Naive thymus-derived CD4-positive, alpha-beta T cell (primary cell): ENCODE measurements around the gene SMARCD3. TPM values are rescaled to one million over a fixed set of nuclear protein-coding genes. Genes with fewer than 3 reads are reported as not detected.

Experiments
- ATAC-seq: fragments of 150-1000 bp; cut with Tn5 transposase; 2 replicates; pipeline ENCODE4 v1.10.0; 2021; ENCODE audit warnings: mild to moderate bottlenecking, moderate library complexity
- CTCF ChIA-PET: fragments of 350-600 bp; sonication (Branson Sonifier 250); formaldehyde crosslinking; loops from one replicate; lab custom pipeline; 2021; ENCODE audit warnings: antibody characterized with exemption; lab: Charles Lee
- POLR2A ChIA-PET: fragments of 350-600 bp; sonication (Branson Sonifier 250); formaldehyde crosslinking; loops from one replicate; lab custom pipeline; 2021; ENCODE audit warnings: antibody characterized with exemption, inconsistent platforms; lab: Charles Lee
- DNase-seq, 9 donors: peaks; one replicate each; pipeline versions ENCODE4 v3.0.0 to v3.0.0-alpha.2; 2020 to 2022; ENCODE audit warnings: mixed read lengths in 1 of 9
- H3K27ac ChIP-seq: one replicate; pipeline ENCODE4 v1.7.0; 2013; ENCODE audit warnings: mild to moderate bottlenecking, low read depth, low read length, moderate library complexity
- H3K27me3 ChIP-seq, 2 donors: one replicate each; pipeline ENCODE4 v1.7.0; 2013; ENCODE audit warnings: low read length in 2 of 2, mild to moderate bottlenecking in 2 of 2, moderate library complexity in 2 of 2; ENCODE audit not compliant: control insufficient read depth in 2 of 2, insufficient read depth in 2 of 2
- H3K36me3 ChIP-seq, 3 experiments: 1 replicate in 2 of 3; 2 replicates in 1 of 3; pipeline ENCODE4 v1.7.0; 2013; ENCODE audit warnings: low read length in 3 of 3, mild to moderate bottlenecking in 3 of 3, moderate library complexity in 1 of 3; ENCODE audit not compliant: insufficient read depth in 3 of 3, control insufficient read depth in 2 of 3
- H3K4me1 ChIP-seq, 2 donors: one replicate each; pipeline ENCODE4 v1.7.0; 2013; ENCODE audit warnings: low read length in 2 of 2, mild to moderate bottlenecking in 2 of 2, moderate library complexity in 1 of 2; ENCODE audit not compliant: control insufficient read depth in 2 of 2, insufficient read depth in 2 of 2
- H3K4me3 ChIP-seq: 2 replicates; pipeline ENCODE4 v1.7.0; 2013; ENCODE audit warnings: mild to moderate bottlenecking, low read length
- H3K9me3 ChIP-seq, 3 experiments: 1 replicate in 2 of 3; 2 replicates in 1 of 3; pipeline ENCODE4 v1.7.0; 2013; ENCODE audit warnings: low read length in 3 of 3; ENCODE audit not compliant: control insufficient read depth in 2 of 3
- H3K27ac Mint-ChIP-seq, 9 donors: one replicate each; pipeline ENCODE4 v1.8.0; 2020 to 2022; ENCODE audit warnings: mixed read lengths in 9 of 9, mild to moderate bottlenecking in 8 of 9, moderate library complexity in 5 of 9, inconsistent platforms in 2 of 9
- H3K27me3 Mint-ChIP-seq, 5 donors: one replicate each; pipeline ENCODE4 v1.8.0; 2021 to 2022; ENCODE audit warnings: mixed read lengths in 5 of 5, mild to moderate bottlenecking in 1 of 5
- H3K36me3 Mint-ChIP-seq, 5 donors: one replicate each; pipeline ENCODE4 v1.8.0; 2020 to 2022; ENCODE audit warnings: mixed read lengths in 5 of 5, mild to moderate bottlenecking in 3 of 5, inconsistent platforms in 1 of 5
- H3K4me1 Mint-ChIP-seq, 7 donors: one replicate each; pipeline ENCODE4 v1.8.0; 2020 to 2022; ENCODE audit warnings: mixed read lengths in 7 of 7, mild to moderate bottlenecking in 3 of 7, inconsistent platforms in 1 of 7
- H3K4me3 Mint-ChIP-seq, 10 donors: one replicate each; pipeline ENCODE4 v1.8.0; 2020 to 2022; ENCODE audit warnings: mild to moderate bottlenecking in 10 of 10, mixed read lengths in 10 of 10, moderate library complexity in 6 of 10, inconsistent platforms in 2 of 10
- H3K9me3 Mint-ChIP-seq, 11 donors: one replicate each; pipeline ENCODE4 v1.8.0; 2020 to 2022; ENCODE audit warnings: mixed read lengths in 11 of 11, mild to moderate bottlenecking in 4 of 11, inconsistent platforms in 1 of 11, moderate library complexity in 1 of 11
- intact Hi-C, 2 donors: fragments of 100-400 bp; cut with micrococcal nuclease; formaldehyde crosslinking; loops; one replicate each; pipeline ENCODE4 v1.15.1; 2023
- polyA plus RNA-seq, 2 donors: library from polyadenylated mRNA; unstranded; fragments of 300-500 nt; fragmentation: Illumina TruSeq; gene quantifications; one replicate each; pipeline ENCODE4 v1.2.3, GENCODE V29; 2021
- total RNA-seq, 6 experiments: library from RNA in 5 of 6; stranded (reverse) in 5 of 6; gene quantifications; 1 replicate in 5 of 6; 2 replicates in 1 of 6; pipeline ENCODE4 v1.2.3 and lab custom pipeline; 2021 to 2026

The SMARCD3 gene
- total and polyA plus RNA-seq, 7 experiments from 2014 or later = 3.8 to 45.5 (median 5.1) TPM

GRCh38 chr7:151237244-151238189 is 11.0 kb downstream of the SMARCD3 start:
- ATAC-seq = no peak
- CTCF ChIA-PET = interaction anchor here (0.5 to 0.7 kb wide), 2 partner anchors 75 to 131 kb away, joined by 3 read pairs; no protein-coding TSS in a partner anchor

GRCh38 chr7:151236406-151236805 is 12.1 kb downstream of the SMARCD3 start:
- no peaks in the 10 kb centered on the region for H3K27me3 ChIP-seq
- ChIA-PET POLR2A (interaction anchor here (1.0 kb wide), 1 partner anchor 17 kb away, joined by 3 read pairs; no protein-coding TSS in a partner anchor), CTCF (interaction anchor here (0.7 kb wide), 1 partner anchor 132 kb away, joined by 3 read pairs; no protein-coding TSS in a partner anchor)
- no peak overlapping the region for H3K27ac ChIP-seq
- Mint-ChIP-seq H3K9me3 (no peaks in the 10 kb centered on the region), H3K27ac (peak overlapping the region in 3 of 9 donors; percentile 11 to 66 (median 47)), H3K36me3 (peaks cover 3 to 13% (median 5%) of the 10 kb centered on the region in 5 donors), H3K4me3 (peak overlapping the region in 1 of 10 donors; percentile 38), H3K4me1 (peaks cover 26 to 36% (median 32%) of the 10 kb centered on the region in 7 donors), H3K27me3 (no peaks in the 10 kb centered on the region)
- intact Hi-C loops = loop anchor here in 1 of 2 donors (10.0 kb wide), 1 partner anchor 1462 kb away; the partner anchor contains the start of gene ZNF467
- no peaks in the 10 kb centered on the region for H3K9me3 ChIP-seq
- ATAC-seq (no peak), DNase-seq (no peak)
- peaks cover 3 to 50% (median 5%) of the 10 kb centered on the region in 3 experiments for H3K36me3 ChIP-seq
- H3K4me3 ChIP-seq = no peak overlapping the region
- peaks cover 18 to 19% of the 10 kb centered on the region in 2 donors for H3K4me1 ChIP-seq

More at GRCh38 chr7:151237244-151238189, 11.0 kb downstream of the SMARCD3 start:
- Histone ChIP-seq H3K9me3 (no peaks in the 10 kb centered on the region), H3K4me3 (no peak overlapping the region), H3K4me1 (peaks cover 12 to 13% of the 10 kb centered on the region in 2 donors), H3K36me3 (peaks cover 3 to 49% (median 5%) of the 10 kb centered on the region in 3 experiments), H3K27me3 (no peaks in the 10 kb centered on the region), H3K27ac (no peak overlapping the region)
- Mint-ChIP-seq H3K4me1 (peaks cover 16 to 28% (median 24%) of the 10 kb centered on the region in 7 donors), H3K36me3 (peaks cover 3 to 13% (median 5%) of the 10 kb centered on the region in 5 donors), H3K27ac (no peak overlapping the region), H3K4me3 (no peak overlapping the region), H3K27me3 (no peaks in the 10 kb centered on the region), H3K9me3 (no peaks in the 10 kb centered on the region)
- POLR2A ChIA-PET = no interaction called here
- DNase-seq = no peak
- intact Hi-C loops = loop anchor here in 1 of 2 donors (10.0 kb wide), 1 partner anchor 1463 kb away; the partner anchor contains the start of gene ZNF467

- H3K9me3 Mint-ChIP-seq = no peaks in the 10 kb centered on the region
- ChIA-PET CTCF (interaction anchor here (1.1 kb wide), 1 partner anchor 9 kb away, joined by 5 read pairs; no protein-coding TSS in a partner anchor), POLR2A (no interaction called here)
- intact Hi-C loops = loop anchor here in 1 of 2 donors (10.0 kb wide), 1 partner anchor 1460 kb away; the partner anchor contains the start of gene ZNF467
- ATAC-seq (no peak), DNase-seq (no peak)
- peaks cover 0 to 1% (median 0%) of the 10 kb centered on the region in 5 donors for H3K27me3 Mint-ChIP-seq
- peak overlapping the region in 1 of 9 donors; percentile 14 for H3K27ac Mint-ChIP-seq
- Histone ChIP-seq H3K4me1 (peaks cover 18 to 19% of the 10 kb centered on the region in 2 donors), H3K9me3 (no peaks in the 10 kb centered on the region), H3K36me3 (peaks cover 3 to 50% (median 5%) of the 10 kb centered on the region in 3 experiments), H3K27ac (no peak overlapping the region), H3K27me3 (no peaks in the 10 kb centered on the region), H3K4me3 (no peak overlapping the region)
- peak overlapping the region in 3 of 10 donors; percentile 52 to 56 (median 53) for H3K4me3 Mint-ChIP-seq
- peaks cover 3 to 13% (median 5%) of the 10 kb centered on the region in 5 donors for H3K36me3 Mint-ChIP-seq
- peaks cover 29 to 36% (median 32%) of the 10 kb centered on the region in 7 donors for H3K4me1 Mint-ChIP-seq
Observed at GRCh38 chr7:151235091-151235787, 13.3 kb downstream of the SMARCD3 start.

- H3K27me3 Mint-ChIP-seq = peaks cover 0 to 6% (median 0%) of the 10 kb centered on the region in 5 donors
- DNase-seq = no peak
- POLR2A ChIA-PET = no interaction called here
- Histone ChIP-seq H3K4me1 (peaks cover 18 to 19% of the 10 kb centered on the region in 2 donors), H3K4me3 (peak overlapping the region; percentile 90), H3K36me3 (peaks cover 3 to 42% (median 5%) of the 10 kb centered on the region in 3 experiments), H3K27ac (peak overlapping the region; percentile 85), H3K9me3 (no peaks in the 10 kb centered on the region), H3K27me3 (no peaks in the 10 kb centered on the region)
- CTCF ChIA-PET = interaction anchor here (1.2 kb wide), 1 partner anchor 10 kb away, joined by 4 read pairs; no protein-coding TSS in a partner anchor
- peak overlapping the region; percentile 93 to 100 (median 98) for H3K4me3 Mint-ChIP-seq
- H3K27ac Mint-ChIP-seq = peak overlapping the region; percentile 87 to 99 (median 95)
- no peaks in the 10 kb centered on the region for H3K9me3 Mint-ChIP-seq
- intact Hi-C loops = loop anchor here (1.0 to 10.0 kb wide), 7 partner anchors 9 to 1609 kb away; partner anchors contain the start of gene ZNF467 (in 1 of the 2)
- H3K4me1 Mint-ChIP-seq = peaks cover 29 to 36% (median 32%) of the 10 kb centered on the region in 7 donors
- ATAC-seq = no peak
- peaks cover 3 to 13% (median 5%) of the 10 kb centered on the region in 5 donors for H3K36me3 Mint-ChIP-seq
Observed at GRCh38 chr7:151233804-151234203, 14.7 kb downstream of the SMARCD3 start.

GRCh38 chr7:151232917-151233701 is 15.4 kb downstream of the SMARCD3 start:
- H3K9me3 ChIP-seq = no peaks in the 10 kb centered on the region
- Mint-ChIP-seq H3K4me1 (peaks cover 29 to 39% (median 34%) of the 10 kb centered on the region in 7 donors), H3K27ac (peak overlapping the region; percentile 87 to 99 (median 95)), H3K27me3 (peaks cover 0 to 6% (median 0%) of the 10 kb centered on the region in 5 donors), H3K36me3 (peaks cover 3 to 13% (median 5%) of the 10 kb centered on the region in 5 donors), H3K9me3 (no peaks in the 10 kb centered on the region), H3K4me3 (peak overlapping the region; percentile 93 to 100 (median 98))
- no peaks in the 10 kb centered on the region for H3K27me3 ChIP-seq
- DNase-seq (peak in 6 of 9 donors; percentile 18 to 70 (median 36)), ATAC-seq (peak; percentile 73)
- POLR2A ChIA-PET = interaction anchor here (0.6 to 2.0 kb wide), 4 partner anchors 11 to 215 kb away, joined by 4 to 10 read pairs (median 4); no protein-coding TSS in a partner anchor
- CTCF ChIA-PET = interaction anchor here (1.2 kb wide), 1 partner anchor 11 kb away, joined by 4 read pairs; no protein-coding TSS in a partner anchor
- H3K4me1 ChIP-seq = peaks cover 18 to 19% of the 10 kb centered on the region in 2 donors
- peak overlapping the region; percentile 90 for H3K4me3 ChIP-seq
- intact Hi-C loops = loop anchor here (1.0 to 10.0 kb wide), 8 partner anchors 10 to 1608 kb away; partner anchors contain the start of gene ZNF467 (in 1 of the 2)
- peaks cover 3 to 36% (median 5%) of the 10 kb centered on the region in 3 experiments for H3K36me3 ChIP-seq
- peak overlapping the region; percentile 85 for H3K27ac ChIP-seq
